Measurements from ENCODE around the gene PLCL2.
"Not testable (repeated sequence)": the region's sequence is repeated elsewhere in the genome, so short reads cannot be mapped to it uniquely, and the experiment has no call there.

Gene PLCL2

DNA sequence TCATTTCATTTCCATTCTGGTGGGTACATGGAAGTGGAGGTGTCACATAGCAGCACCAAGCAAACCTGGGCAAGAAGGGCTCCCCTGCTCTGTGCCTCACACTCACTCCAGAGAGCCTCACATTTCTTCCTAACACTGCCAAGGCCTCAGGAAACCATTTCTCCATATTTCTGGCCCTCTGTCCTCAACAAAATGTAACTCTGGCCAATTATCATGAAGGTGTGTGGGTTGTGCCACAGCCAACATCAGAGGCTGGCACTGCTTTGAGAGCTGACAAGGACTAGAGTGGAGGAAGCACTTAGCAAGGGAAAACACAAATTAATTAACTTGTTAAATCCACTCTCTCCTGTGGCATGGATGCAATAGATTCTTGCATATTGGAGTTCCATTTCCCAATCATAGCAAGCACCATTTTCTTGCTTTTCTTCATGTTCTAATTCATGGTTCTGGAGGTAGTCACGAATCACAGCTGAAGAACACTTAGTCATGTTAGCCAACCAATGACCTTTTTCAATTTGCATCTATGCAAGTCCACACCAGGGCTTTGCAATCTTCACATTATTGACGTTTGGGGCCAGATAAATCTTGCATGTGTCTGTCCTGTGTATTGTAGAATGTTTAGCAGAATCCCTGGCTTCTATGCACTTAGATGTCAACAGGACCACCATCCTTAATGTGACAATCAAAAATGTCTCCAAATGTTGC lies 241.1 kb downstream of the PLCL2 start:
- no peak for DNase-seq

DNA sequence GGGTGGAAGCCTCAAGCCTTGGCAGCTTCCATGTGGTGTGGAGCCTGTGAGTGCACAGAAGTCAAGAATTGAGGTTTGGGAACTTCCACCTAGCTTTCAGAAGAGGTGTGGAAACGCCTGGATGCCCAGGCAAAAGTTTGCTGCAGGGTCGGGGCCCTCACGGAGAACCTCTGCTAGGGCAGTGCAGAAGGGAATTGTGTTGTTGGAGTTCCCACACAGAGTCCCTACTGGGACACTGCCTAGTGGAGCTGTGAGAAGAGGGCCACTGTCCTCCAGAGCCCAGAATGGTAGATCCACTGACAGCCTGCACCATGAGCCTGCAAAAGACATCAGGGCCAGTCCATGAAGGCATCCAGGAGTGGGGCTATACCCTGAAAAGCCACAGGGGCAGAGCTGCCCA lies 243.9 kb downstream of the PLCL2 start:
- not testable (repeated sequence) for DNase-seq

DNA sequence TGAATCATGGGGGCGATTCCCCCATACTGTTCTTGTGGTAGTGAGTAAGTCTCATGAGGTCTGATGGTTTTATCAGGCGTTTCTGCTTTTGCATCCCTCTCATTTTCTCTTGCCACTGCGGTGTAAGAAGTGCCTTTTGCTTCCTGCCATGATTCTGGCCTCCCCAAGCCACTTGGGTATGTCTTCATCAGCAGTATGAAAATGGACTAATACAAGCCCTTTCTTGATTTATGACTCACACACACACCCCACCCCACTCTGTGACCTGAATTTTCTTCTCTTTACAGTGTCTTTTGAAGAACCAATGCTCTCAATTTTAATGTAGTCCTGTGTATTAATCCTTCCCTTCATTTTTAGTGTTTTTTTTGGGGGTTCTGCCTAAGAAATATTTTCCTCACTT lies 244.8 kb downstream of the PLCL2 start:
- no peak for DNase-seq

DNA sequence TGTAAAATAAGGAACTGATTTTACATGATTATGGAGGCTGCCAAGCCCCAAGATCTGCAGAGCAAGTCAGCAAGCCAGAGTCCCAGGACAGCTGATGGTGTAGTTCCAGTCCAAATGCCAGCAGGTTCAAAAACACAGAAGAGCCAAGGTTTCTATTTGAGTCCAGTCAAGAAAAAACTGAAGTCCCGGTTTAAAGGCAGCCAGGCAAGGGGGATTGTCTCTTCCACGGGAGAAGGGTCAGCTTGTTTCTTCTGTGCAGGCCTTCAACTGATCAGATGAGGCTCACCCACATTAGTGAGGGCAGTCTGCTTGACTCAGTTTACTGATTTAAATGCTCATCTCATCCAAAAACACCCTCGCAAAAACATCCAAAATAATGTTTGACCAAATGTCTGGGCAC lies 246.2 kb downstream of the PLCL2 start:
- no peak for DNase-seq

DNA sequence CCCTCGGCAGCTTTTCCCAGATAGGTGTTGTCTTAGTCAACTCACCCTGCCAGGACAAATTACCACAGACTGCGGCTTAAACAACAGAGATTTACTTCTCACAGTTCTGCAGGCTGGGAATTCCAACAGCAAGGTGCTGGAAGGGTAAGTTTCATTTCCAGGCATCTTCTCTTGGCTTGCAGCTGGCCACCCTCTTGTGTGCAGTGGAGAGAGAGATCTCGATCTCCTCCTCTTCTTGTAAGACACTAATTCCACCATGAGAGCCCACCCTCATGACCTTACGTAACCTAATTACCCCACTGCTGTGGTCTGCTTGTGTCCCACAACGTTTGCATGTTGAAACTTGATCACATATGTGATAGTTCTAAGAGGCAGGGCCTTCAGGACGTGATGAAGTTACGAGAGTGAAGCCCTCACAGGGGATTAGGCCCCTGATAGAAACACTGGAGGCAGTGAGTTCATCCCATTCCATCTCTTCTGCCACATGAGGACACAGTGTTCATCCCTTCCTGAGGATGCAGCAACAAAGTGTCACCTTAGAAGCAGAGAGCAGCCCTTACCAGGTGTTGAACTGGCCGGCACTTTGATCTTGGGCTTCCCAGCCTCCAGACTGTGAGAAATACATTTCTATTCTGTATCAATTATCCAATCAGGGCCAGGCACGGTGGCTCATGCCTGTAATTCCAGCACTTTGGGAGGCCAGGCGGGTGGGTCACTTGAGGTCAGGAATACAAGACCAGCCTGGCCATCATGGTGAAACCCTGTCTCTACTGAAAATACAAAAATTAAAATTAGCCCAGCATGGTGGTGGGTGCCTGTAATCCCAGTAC lies 247.7 kb downstream of the PLCL2 start:
- no peak for DNase-seq

DNA sequence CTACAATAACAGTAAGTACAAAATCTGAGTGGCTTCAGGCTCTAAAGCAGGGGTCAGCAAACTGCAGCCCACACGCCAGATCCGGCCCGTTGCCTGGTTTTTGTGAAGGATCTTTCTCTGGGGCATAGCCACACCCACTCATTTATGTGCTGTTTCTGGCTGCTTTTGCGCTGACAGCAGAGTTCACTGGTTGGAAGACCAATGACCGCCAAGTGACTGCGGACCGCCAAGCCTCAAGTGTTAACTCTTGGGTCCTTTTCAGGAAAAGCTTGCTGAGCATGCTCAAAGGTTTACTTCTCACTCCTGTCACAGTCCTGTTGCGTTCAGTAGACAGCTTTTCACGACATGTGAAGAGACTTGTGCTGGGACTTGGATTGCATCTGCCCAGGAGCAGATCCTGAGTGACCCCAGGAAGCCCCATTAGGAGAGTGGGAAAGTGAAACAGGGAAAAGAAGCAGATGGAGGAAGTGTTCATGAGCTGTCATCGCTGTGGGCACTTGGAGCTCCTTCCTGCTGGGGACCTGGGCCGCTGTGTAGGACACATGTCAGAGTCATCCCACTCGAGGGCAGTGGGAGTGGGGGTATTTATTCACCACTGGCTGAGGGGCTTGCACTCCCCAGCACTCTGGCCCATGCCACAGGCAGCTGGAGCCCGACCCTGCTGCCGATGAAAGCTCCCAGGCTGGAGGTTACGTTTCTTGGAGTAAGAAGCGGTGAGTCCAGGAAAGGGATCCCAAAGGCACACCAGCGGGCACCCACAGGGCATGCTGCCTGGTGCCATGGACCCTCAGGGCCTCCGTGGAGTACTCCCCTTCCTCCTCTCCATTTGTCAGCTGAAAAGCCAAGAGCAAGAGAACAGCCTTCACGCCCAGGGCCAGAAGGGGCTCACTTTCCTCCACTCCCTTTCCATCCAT lies 249.1 kb downstream of the PLCL2 start:
- DNase-seq: no peak

DNA sequence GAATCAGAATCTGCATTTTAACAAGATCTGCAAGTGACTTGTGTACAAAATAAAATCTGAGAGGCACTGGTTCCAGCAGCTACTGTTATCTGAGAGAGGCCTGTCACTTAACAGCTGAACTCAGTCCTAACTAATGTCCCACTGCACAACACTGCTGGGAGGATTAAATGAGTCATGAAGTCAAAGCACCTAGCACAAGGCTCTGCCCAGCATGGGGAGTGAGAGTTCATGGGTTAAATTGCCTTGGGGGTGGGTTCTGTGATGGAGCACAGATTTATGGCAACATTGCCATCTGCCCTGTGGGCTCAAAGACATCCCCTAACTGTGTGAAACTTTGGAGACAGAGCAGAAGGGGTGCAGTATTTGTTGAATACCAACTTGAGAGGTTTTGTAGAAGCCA lies 250.9 kb downstream of the PLCL2 start:
- DNase-seq: no peak

DNA sequence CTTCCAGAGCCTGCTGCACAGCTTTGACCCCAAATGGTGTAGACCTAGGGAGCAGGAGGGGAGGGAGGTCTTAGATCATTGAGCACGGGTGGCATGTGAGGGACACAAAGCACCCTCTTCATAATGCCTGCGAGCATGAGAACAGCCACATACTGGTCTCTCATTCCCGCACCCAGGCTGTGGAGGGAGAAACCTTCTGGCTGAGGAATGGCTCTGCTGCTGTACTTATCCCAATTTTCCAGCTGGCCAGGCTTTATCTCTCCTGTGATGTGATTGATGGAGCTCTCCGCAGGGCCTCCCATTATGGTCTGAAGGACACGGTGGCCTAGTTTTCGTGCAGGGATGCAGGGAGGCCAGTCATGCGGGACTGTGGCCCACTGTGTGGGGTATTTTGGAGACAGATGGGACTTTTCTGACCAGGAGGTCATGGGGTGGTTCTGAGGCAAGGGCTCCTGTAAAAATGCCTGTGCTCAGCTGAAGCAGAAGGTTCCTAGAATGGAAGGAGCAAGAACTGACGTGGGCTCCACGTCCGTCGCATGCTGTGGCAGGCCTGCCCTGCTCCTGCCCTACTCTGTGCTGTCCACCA lies 251.5 kb downstream of the PLCL2 start:
- DNase-seq: no peak

DNA sequence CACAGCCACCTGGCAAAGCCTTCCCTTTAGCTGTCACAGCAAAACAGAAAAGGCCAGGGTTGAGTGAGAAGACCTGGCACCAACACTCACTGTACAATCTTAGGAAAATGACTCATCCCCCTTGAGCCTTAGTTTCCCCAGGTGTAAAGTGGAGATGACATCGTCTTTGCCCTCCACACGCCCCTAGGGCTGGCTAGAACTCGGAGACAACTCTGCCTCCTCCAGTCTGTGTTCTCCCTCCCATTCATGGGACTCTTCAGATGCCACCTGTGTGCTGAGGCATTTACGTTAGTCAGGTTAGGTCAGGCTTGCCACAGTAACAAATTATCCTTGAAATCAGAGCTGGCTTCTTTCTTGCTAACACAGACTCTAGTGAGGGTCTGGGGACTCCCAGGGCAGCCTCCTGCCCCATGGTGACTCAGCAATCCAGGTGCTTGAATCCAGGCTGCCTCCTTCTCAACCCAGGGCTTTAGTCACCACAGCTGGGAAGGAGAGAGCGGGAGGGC lies 252.6 kb downstream of the PLCL2 start:
- DNase-seq: no peak

DNA sequence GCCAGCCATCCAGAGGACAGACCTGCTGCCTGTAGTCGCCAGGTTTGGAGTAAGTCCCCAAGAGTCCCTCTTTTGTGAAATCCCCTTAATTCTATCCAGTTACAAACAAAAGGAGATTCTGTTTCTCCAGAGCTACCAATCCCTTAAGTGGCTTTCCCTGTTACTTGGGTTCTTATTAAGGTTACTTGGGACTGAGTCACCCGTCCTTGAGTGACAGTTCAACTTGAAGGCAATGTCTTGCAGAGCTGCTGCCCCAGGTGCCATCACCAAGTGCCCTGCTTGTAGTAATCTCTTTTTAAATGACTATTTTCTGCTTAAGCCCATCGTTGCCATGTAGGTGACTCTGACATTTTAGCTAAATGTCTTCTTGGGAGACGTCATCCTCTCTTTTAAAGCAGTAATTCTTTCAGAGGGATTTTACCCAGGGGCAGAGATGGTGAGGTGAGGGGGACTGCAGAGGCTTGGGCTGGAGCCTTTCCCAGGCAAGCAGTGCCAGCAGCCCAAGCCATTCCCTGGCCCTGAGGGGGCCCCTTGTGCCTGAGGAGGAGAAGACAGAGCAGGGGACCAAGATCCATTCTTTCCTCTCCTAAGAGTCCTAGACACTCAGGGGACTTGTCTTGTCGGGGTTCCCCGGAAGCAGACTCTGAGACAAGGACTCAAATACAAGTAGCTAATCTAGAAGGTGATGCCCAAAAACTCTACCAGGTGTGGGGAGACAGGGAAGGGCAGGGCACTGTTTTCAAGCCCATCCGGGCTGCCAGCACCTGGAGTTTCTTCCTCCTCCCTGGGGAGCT lies 253.7 kb downstream of the PLCL2 start:
- DNase-seq: no peak

All from fibroblast of skin of scalp (primary cell).